ENCODE results near the gene RNASEH2C.
"Not testable (repeated sequence)": the region's sequence is repeated elsewhere in the genome, so short reads cannot be mapped to it uniquely, and the experiment has no call there.

- not testable (repeated sequence) for TF ChIP-seq POLR2AphosphoS5 (IDR thresholded peaks at IDR 0.05; ENCODE audit: low read depth, low read length); CTCF (IDR thresholded peaks at IDR 0.05); REST (IDR thresholded peaks at IDR 0.05; ENCODE audit: insufficient read depth in 1 of 2, low read depth in 2 of 2, low read length in 1 of 2); SIN3A (IDR thresholded peaks at IDR 0.05; ENCODE audit: borderline replicate concordance, insufficient read depth, low read depth, low read length)
These were observed 47.2 kb upstream of the RNASEH2C start for GRCh38 chr11:65767806-65768205.

All from Panc1 (cell line).